Measurements from ENCODE around the gene SUMF2.

The SUMF2 gene

DNA sequence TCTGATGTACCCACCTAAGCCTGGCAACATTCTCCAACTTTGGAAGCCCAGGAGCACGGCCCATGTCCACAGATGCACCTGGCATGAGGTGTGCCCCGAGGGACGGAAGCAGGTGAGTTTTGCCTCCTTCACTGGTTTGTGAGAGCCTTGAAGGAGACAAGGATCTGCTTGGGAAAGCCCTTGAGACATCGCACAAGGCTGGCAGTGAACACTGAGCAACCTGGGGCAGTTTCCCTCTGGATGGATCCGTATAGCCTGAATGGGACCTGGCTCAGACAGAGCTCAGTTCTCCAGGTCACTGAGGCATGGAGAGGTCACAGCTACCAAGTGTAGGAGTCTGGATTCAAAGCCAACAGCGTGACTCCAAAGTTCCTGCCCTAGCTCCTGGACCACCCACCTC lies 60.9 kb downstream of the SUMF2 start (continued):
- TF ChIP-seq ZBTB49 (tag by site-specific recombination; IDR thresholded peaks at IDR 0.05; ENCODE audit: low read depth) = no peak
- TF ChIP-seq GLIS1 (tag by site-specific recombination; IDR thresholded peaks at IDR 0.05) = no peak
- no peak for TF ChIP-seq ZNF146 (tag by site-specific recombination; IDR thresholded peaks at IDR 0.05)
- TF ChIP-seq, protein P1, sequence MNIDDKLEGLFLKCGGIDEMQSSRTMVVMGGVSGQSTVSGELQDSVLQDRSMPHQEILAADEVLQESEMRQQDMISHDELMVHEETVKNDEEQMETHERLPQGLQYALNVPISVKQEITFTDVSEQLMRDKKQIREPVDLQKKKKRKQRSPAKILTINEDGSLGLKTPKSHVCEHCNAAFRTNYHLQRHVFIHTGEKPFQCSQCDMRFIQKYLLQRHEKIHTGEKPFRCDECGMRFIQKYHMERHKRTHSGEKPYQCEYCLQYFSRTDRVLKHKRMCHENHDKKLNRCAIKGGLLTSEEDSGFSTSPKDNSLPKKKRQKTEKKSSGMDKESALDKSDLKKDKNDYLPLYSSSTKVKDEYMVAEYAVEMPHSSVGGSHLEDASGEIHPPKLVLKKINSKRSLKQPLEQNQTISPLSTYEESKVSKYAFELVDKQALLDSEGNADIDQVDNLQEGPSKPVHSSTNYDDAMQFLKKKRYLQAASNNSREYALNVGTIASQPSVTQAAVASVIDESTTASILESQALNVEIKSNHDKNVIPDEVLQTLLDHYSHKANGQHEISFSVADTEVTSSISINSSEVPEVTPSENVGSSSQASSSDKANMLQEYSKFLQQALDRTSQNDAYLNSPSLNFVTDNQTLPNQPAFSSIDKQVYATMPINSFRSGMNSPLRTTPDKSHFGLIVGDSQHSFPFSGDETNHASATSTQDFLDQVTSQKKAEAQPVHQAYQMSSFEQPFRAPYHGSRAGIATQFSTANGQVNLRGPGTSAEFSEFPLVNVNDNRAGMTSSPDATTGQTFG (tag by site-specific recombination; IDR thresholded peaks at IDR 0.05; ENCODE audit: borderline replicate concordance) = no peak
- TF ChIP-seq HIC1 (tag by site-specific recombination; IDR thresholded peaks at IDR 0.05) = no peak
- TF ChIP-seq ZNF174 (tag by site-specific recombination; IDR thresholded peaks at IDR 0.05) = no peak
- no peak for TF ChIP-seq ZNF19 (tag by site-specific recombination; IDR thresholded peaks at IDR 0.05; ENCODE audit: low read depth)
- no peak for TF ChIP-seq ZFP3 (tag by site-specific recombination; IDR thresholded peaks at IDR 0.05; ENCODE audit: low read depth)

- Histone ChIP-seq H3K27ac (ENCODE audit: extremely low read depth, low read depth, low read length) (no peak overlapping the region), H3K36me3 (ENCODE audit: control insufficient read depth in 2 of 2, insufficient read depth in 1 of 2, low read length in 2 of 2) (no peaks in the 10 kb centered on the region), H3K9me3 (ENCODE audit: control insufficient read depth, insufficient read depth, low read depth, low read length) (no peaks in the 10 kb centered on the region), H3K4me3 (ENCODE audit: low read depth, low read length) (no peak overlapping the region), H3K4me1 (ENCODE audit: control insufficient read depth, insufficient read depth, low read length) (no peaks in the 10 kb centered on the region)
- ChIA-PET CTCF (interaction anchor here (0.7 kb wide), 1 partner anchor 30 kb away, joined by 3 read pairs; no protein-coding TSS in a partner anchor), POLR2A (no interaction called here)
- TF ChIP-seq ZNF677 (tag by site-specific recombination; IDR thresholded peaks at IDR 0.05) (no peak), ZNF341 (tag by site-specific recombination; IDR thresholded peaks at IDR 0.05; ENCODE audit: low read depth) (no peak), GLI2 (tag by site-specific recombination; IDR thresholded peaks at IDR 0.05; ENCODE audit: borderline replicate concordance, low read depth) (no peak), ZNF639 (tag by site-specific recombination; IDR thresholded peaks at IDR 0.05) (no peak), ZBTB1 (tag by site-specific recombination; IDR thresholded peaks at IDR 0.05) (no peak), ZNF791 (tag by site-specific recombination; IDR thresholded peaks at IDR 0.05) (no peak)
Observed at GRCh38 chr7:56125831-56126230, 61.7 kb downstream of the SUMF2 start.

DNA sequence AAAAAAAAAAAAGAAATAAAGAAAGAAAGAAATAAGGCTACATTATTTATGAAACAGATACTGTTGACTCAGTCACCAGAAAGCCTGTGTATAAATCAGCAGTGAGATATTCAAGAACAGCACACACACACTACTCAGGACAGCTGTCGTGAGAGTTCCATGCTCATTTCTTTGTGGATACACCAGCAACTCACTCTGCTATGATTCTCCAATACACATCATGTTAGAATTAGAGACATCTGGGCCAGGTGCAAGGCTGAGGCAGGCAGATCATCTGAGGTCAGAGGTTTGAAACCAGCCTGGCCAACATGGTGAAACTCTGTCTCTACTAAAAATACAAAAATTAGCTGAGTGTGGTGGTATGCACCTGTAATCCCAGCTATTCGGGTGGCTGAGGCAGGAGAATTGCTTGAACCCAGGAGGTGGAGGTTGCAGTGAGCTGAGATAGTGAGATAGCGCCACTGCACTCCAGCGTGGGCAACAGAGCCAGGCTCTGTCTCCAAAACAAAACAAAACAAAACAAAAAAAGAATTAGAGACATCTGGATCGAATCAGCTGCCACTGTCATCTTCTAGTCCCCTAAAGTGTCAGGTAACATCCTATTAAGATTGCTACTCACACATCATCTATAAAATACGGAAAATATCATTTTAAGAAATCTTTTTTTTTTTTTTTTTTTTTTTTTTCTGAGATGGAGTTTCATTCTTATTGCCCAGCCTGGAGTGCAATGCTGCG lies 63.3 kb downstream of the SUMF2 start:
- Histone ChIP-seq H3K4me3 (ENCODE audit: low read depth, low read length) (no peak overlapping the region), H3K9me3 (ENCODE audit: control insufficient read depth, insufficient read depth, low read depth, low read length) (no peaks in the 10 kb centered on the region), H3K27ac (ENCODE audit: extremely low read depth, low read depth, low read length) (no peak overlapping the region), H3K4me1 (ENCODE audit: control insufficient read depth, insufficient read depth, low read length) (no peaks in the 10 kb centered on the region), H3K36me3 (ENCODE audit: control insufficient read depth in 2 of 2, insufficient read depth in 1 of 2, low read length in 2 of 2) (no peaks in the 10 kb centered on the region)
- ChIA-PET CTCF (interaction anchor here (0.6 kb wide), 1 partner anchor 53 kb away, joined by 4 read pairs; no protein-coding TSS in a partner anchor), POLR2A (no interaction called here)
- TF ChIP-seq MEIS1 (CRISPR knock-in tag; IDR thresholded peaks at IDR 0.05; ENCODE audit: borderline replicate concordance) = no peak
- no peak for TF ChIP-seq ZNF155 (tag by site-specific recombination; IDR thresholded peaks at IDR 0.05)
- TF ChIP-seq ZNF670 (tag by site-specific recombination; IDR thresholded peaks at IDR 0.05; ENCODE audit: low read depth) = no peak
- no peak for TF ChIP-seq TRIM28 (IDR thresholded peaks at IDR 0.05; ENCODE audit: borderline replicate concordance, low read length)
- no peak for TF ChIP-seq ZBTB10 (tag by site-specific recombination; IDR thresholded peaks at IDR 0.05)
- TF ChIP-seq ZNF76 (tag by site-specific recombination; IDR thresholded peaks at IDR 0.05; ENCODE audit: borderline replicate concordance, low read depth) = no peak

All from HEK293 (cell line).